ENCODE data around the gene NOXA1.
"Not testable (repeated sequence)": the region's sequence is repeated elsewhere in the genome, so short reads cannot be mapped to it uniquely, and the experiment has no call there.

The NOXA1 gene

DNA sequence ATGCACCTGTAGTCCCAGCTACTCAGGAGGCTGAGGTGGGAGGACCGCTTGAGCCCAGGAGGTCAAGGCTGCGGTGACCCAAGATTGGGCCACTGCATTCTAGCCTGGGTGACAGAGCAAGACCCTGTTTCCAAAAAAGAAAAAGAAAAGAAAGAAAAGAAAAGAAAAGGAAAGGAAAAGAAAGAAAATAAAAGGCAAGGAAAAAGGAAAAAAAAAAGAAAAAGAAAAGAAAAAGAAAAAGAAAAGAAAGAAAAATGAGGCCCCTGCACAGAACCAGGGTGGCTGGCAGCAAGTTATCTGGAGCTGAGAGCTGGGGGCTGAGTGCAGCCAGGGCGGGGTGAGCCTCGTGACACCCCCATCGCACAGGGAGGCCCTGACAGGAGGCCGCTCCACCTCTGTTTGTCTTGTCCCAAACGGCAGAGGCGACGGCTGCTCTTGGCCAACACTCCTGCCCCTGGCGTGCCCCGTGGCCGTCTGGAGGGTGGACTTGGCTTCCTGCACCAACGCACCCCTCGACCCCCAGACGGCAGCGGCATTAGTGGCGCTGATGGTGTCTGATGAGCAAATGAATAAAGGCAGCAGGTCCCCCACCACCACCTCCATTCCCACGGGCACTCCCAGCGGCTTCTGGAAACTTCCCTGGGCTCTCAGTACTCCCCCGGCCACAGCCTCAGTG lies 17.0 kb upstream of the NOXA1 start:
- peak; percentile 51 for DNase-seq (ENCODE audit: low spot score)

- DNase-seq (ENCODE audit: low spot score): peak; percentile 95
These were observed 16.2 kb upstream of the NOXA1 start for GRCh38 chr9:137406876-137407589.

DNA sequence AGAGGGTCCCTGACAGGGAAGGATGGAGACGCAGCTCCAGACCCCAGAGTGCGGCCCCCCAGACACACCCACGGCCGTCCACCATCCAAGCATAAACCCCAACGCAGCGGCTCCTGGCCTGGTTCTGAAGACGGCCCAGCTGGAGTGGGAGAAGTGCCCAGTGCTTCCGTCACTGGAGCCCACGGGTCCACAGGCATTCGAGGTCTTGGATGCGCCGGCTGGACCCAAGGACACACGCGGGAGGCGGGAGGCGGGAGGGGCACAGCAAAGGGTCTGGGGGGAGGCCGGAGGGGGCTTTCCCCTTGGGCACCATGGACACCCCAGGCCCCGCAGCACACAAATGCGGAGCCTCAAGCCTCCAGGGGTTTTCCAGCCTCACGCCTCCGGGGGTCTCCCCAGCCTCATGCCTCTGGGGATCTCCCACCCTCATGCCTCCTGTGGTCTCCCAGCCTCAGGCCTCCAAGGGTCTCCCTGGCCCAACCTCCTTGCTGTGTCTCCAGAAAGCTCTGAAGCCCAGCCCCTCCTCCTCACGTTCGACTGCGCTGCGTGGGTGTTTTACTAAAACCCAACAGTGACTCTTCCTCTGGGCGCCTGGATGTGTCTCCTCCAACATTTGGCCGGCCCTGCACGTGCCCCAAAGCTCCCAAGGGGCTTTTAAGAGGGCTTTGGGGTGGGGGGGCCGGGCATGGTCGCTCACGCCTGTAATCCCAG lies 15.4 kb upstream of the NOXA1 start:
- DNase-seq (ENCODE audit: low spot score): no peak

- DNase-seq (ENCODE audit: low spot score): no peak
These were observed 14.4 kb upstream of the NOXA1 start for GRCh38 chr9:137408651-137409405.

GRCh38 chr9:137409515-137409914 lies 13.7 kb upstream of the NOXA1 start:
- no peak for DNase-seq (ENCODE audit: low spot score)

DNA sequence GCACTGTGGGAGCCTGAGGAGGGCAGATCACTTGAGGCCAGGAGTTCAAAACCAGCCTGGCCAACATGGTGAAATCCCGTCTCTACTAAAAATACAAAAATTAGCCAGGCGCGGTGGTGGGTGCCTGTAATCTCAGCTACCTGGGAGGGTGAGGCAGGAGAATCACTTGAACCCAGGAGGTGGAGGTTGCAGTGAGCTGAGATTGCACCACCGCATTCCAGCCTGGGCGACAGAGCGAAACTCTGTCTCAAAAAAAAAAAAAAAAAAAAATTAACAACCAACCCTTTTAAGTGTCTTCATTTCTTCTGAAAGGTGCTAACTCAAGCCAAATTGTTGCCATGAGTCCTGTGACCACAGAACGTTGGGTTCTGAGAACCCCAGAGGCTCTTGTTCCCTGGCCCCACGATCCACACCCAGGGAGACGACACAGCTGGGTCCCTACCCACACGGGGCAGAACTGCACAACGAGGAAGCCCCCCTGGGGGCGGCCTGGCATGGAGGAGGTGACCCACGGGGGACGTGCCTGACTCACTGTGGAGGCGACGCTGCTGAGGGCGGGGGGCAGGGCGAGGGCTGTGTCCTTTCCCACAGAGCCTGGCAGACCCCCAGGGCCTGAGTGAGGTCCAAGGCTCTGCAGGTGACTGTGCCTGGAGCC lies 12.8 kb upstream of the NOXA1 start:
- not testable (repeated sequence) for DNase-seq (ENCODE audit: low spot score)

DNA sequence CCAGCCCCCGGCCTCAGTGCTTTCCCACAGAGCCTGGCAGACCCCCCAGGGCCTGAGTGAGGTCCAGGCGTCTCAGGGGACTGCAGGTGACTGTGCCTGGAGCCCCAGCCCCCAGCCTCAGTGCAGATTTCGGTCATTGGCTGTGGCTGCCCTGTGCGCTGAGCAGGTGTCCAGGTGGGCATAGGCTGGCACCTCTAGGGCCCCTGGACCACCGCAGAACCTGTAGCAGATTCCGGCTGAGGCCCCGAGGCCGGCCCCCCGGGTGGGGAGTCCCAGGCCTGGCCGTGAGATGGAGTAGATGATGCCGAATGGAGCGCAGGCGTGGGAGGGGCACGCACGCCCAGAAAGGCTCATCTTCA lies 12.3 kb upstream of the NOXA1 start:
- no peak for DNase-seq (ENCODE audit: low spot score)

GRCh38 chr9:137411260-137411644 lies 11.9 kb upstream of the NOXA1 start:
- DNase-seq (ENCODE audit: low spot score): no peak

DNA sequence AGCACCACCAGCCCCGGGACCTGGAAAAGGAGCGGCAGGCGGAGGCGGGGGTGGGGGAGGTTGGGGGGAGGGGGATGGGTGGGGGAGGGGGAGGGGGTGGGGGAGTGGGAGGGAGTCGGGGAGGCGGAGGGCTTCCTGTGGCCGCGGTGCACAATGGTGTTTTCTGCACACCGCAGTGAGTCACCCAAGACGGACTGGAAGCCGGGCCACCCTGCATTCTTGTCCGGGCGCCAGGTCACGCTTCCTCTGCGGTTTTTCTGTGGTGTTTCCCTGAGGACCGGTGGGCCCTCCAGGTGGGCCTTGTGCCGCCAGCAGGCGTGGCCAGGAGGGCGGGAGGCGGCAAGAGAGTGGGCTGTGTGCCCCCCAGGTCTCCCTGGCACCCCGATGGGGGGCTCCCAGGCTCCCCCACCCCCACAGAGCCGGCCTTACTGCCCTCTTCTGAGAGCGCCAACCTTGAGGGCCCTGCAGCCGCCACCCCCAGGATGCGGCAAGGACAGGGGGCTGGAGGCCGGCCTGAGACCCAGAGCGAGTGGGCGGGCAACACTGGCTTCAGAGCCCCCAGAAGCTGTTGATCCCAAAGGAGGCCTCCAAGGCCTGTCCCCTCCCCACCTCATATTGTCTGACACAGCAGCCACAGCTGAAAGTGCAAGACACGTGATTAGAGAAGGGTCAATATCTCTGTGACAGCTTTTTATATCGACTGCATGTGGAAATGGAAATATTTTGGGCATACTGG lies 11.4 kb upstream of the NOXA1 start:
- no peak for DNase-seq (ENCODE audit: low spot score)

- no peak for DNase-seq (ENCODE audit: low spot score)
These were observed 10.8 kb upstream of the NOXA1 start for GRCh38 chr9:137412431-137412830.

- DNase-seq (ENCODE audit: low spot score): no peak
These were observed 7.7 kb upstream of the NOXA1 start for GRCh38 chr9:137415451-137415850.

DNA sequence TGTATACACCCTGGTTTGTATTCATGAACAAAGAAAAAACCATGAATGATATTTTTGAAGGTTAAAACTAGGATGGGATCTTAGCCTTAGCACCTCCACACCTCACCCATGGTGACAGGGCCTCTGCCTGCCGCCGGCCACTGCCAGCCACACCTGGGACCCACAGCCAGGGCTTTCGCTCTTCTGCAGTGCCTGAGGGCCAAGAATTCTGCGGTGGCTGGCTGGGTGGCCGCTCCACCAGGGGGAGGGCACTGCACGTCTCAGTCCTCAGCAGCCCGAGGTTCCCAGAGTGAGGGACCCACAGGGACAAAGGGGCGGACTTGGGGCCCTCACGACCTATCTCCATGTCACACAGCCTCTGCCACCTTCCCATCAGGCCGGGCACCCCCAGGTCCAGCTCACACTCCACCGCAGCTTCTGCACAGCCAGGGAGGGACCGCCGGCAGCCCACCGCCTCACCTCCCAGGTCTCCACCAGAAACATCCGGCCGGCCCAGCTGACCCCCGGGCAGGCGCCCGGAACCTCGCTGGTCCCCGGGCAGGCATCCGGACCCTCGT lies 7.1 kb upstream of the NOXA1 start:
- DNase-seq (ENCODE audit: low spot score): no peak

- DNase-seq (ENCODE audit: low spot score): no peak
These were observed 6.5 kb upstream of the NOXA1 start for GRCh38 chr9:137416563-137417151.

DNA sequence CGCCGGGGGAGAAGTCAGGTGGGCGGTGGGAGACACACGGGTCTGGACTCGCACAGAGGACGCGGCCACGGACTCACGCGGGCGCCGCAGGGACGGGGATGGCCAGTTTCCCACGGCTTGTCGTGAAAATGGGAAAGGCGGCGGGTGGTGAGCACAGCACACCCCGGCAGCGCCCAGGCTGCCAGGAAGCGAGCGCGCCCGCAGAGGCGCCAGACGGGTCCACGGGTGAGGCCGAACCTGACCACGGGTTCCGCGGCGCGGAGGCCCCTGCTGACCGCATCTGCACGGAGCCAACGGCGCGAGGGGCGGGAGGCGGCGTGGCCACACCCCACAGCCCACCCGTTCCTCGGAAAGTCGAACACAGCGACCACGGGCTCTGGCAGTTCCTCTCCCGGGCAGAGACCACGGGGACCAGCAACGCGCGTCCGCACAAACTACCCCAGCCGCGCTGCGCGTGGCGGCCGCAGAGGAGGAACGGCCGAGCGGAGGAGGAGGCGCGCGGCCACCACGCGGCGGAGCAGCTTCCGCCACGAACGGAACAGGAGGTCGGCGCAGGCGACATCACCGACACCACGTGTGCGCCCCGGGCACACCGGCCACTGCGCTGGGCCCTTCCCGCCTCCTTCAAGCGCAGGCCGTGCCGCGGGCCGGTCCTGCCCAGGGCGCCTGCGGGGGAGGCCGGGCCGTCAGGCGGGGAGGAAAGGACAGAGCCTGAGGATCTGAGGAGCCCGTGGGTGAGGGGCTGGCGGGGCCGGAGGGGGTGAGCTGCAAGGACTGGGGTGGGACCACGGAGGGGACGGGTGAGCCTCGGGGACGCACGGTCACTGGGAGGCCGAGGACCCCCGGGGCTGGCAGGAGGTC lies 5.8 kb upstream of the NOXA1 start:
- DNase-seq (ENCODE audit: low spot score): no peak

DNA sequence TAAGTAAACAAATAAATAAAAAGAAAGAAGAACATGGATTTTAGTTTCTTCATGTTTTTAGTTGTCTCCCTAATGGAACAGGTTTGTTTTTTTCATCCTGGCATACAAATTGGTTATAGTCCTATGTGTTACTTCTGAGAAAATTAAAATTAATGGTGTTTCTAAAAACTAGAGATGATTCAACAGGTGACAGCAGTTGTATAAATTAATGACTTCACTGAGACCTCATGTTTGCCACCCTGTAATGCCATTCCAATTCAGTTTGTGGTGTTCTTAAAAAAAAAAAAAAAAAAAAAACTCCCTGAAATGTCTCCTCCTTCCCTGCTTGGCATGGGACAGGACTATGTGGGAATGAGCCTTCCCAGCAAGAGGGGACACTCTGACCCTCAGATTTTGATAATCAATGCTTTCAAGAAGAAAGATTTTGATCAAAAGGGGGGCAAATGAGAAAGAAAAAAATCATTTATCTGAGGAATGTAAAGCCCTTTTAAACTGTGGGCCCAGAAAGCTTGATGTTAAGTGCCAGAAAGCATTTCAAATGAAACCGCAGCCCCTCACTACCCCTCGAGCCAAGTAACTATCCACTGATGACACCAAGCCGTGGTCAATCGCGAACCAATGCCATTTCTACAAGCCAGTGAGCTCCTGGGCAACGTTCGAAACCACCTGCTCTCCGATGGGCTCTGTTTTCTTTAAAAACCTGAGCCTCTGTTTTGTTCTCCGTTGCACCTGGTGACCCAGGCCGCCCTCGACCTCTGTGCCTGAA lies 1.2 kb upstream of the NOXA1 start:
- no peak for DNase-seq (ENCODE audit: low spot score)

DNA sequence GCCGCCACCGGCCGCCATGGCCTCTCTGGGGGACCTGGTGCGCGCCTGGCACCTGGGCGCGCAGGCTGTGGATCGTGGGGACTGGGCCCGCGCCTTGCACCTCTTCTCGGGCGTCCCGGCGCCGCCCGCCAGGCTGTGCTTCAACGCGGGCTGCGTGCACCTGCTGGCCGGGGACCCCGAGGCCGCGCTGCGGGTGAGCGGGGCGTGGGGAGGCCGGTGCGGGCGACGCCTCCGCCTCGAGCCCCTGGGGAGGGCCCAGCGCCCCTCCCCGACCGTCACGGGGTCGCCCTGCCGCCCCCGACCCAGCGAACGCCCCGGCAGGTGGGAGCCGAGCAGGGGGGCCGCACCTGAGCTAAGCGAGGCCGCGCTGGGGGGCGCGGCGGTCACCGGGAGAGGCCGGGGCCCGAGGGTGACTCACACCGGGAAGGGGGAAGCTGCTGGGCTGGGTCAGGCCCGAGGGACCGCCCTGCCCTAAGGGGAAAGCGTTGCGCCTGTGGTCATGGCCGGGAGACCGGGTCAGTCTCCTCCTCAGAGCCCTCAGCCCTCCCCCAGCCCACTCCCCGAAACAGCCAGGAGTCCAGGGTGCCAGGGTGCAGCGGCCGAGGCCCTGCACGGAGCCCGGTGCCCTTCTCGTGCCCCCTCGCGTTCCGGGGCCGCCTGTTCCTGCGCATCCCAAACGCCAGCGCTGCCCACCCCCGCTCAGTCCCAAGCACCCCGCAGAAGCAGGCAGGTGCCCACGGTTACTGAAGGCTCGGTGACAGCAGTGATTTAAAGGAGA lies 510 bp downstream of the NOXA1 start:
- no peak for DNase-seq (ENCODE audit: low spot score)

DNA sequence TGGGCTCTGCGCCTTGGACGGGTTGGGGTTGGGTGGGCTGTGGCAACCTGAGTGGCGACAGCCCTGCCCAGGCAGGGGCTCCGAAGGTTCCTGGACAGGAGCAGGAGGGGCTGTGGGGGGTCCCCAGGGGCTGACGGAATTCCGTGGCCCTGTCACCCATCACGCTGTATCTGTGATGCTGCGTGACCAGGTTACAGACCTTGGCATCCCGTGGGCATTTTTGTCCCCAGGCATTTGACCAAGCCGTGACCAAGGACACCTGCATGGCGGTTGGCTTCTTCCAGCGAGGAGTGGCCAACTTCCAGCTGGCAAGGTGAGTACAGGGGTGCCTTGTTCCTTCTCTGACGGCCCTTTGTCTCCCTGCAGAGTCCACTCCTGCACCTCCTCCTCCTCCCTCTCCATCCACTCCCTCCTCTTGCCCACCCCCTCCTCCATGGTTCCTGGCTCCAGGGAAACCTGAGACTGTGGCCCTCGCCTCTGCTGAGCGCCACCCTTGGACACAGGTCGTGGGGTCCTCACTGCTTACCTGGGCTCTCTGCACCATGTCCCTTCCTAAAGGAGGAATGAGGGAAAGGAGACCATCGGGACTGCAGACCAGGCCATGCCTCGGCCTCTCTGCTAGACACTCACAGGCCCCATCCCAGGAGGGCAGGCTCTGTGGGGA lies 3.0 kb downstream of the NOXA1 start:
- DNase-seq (ENCODE audit: low spot score): no peak

All from HuH-7 (cell line).